ENCODE data around the gene NEK10. TPM values are rescaled to one million over a fixed set of nuclear protein-coding genes. Genes with fewer than 3 reads are reported as not detected.
A peak's percentile ranks its signal among the peaks of the same experiment; 100 is the strongest.

The NEK10 gene
- total and polyA plus RNA-seq, 2 of the 13 experiments (the other 11 are each of a cell fraction or from before 2014, with no cell fraction given): 2.8 to 14.2 TPM

DNA sequence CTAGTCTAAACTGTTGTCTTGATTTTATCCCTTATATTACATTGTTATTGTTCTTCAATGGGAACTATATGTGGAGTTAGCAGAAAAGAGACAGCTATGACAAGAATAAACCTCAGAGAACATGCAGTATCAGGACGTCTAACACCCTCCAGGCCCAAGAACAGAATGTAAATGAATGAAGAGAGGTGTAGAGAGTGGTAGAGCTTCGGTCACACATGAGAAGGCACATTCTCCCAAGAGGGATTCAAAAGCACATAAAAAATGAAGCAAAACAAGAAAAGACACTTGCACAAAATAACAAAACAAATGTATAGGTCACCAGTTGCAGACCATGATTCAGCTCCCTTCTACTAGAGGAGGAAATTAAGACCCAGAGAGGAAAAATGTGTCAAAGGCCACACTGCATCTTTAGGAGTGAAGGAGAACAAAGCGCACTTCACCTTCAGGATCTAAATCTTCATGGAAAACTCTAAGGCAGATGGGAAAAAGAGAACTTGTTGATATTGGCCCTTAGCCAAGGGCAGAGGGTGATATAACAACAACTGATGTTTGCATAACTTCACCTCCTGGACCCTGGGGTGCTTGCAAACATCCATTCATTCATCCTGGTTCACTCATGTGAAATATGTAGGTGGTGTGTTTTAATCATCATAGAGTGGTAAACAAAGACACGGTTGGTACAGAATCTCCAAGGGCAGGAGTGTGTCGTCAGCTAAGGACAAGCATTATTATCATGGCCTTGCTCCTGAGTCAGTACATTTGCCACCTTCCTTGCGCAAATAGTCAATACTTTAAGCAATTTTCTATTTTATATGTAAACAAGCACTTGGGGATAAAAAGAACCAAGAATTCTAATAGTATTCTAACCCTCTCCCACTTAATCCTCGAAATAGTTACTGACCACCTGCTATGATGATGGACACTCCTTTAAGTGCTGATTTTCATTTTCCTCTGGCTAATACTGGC lies 8.8 kb downstream of the NEK10 start (continued):
- TF ChIP-seq MAFF (IDR thresholded peaks at IDR 0.05; ENCODE audit: low read depth, low read length): peak; percentile 71
- TF ChIP-seq MAFG (CRISPR knock-in tag; IDR thresholded peaks at IDR 0.05): no peak
- no peak for TF ChIP-seq ZNF292 (CRISPR knock-in tag; IDR thresholded peaks at IDR 0.05; ENCODE audit: borderline replicate concordance, low read depth)
- TF ChIP-seq ISL2 (CRISPR knock-in tag; IDR thresholded peaks at IDR 0.05): peak; percentile 99
- peak; percentile 96 for TF ChIP-seq SMAD3 (CRISPR knock-in tag; IDR thresholded peaks at IDR 0.05)
- no peak for TF ChIP-seq ZNF343 (CRISPR knock-in tag; IDR thresholded peaks at IDR 0.05)
- peak; percentile 99 for TF ChIP-seq MIXL1 (CRISPR knock-in tag; IDR thresholded peaks at IDR 0.05)
- TF ChIP-seq, protein P1, sequence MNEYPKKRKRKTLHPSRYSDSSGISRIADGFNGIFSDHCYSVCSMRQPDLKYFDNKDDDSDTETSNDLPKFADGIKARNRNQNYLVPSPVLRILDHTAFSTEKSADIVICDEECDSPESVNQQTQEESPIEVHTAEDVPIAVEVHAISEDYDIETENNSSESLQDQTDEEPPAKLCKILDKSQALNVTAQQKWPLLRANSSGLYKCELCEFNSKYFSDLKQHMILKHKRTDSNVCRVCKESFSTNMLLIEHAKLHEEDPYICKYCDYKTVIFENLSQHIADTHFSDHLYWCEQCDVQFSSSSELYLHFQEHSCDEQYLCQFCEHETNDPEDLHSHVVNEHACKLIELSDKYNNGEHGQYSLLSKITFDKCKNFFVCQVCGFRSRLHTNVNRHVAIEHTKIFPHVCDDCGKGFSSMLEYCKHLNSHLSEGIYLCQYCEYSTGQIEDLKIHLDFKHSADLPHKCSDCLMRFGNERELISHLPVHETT (CRISPR knock-in tag; conservative IDR thresholded peaks at IDR 0.05): peak; percentile 54; the same call in 1 of the 2 replicates
- TF ChIP-seq, protein P2, sequence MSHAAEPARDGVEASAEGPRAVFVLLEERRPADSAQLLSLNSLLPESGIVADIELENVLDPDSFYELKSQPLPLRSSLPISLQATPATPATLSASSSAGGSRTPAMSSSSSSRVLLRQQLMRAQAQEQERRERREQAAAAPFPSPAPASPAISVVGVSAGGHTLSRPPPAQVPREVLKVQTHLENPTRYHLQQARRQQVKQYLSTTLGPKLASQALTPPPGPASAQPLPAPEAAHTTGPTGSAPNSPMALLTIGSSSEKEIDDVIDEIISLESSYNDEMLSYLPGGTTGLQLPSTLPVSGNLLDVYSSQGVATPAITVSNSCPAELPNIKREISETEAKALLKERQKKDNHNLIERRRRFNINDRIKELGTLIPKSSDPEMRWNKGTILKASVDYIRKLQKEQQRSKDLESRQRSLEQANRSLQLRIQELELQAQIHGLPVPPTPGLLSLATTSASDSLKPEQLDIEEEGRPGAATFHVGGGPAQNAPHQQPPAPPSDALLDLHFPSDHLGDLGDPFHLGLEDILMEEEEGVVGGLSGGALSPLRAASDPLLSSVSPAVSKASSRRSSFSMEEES (CRISPR knock-in tag; IDR thresholded peaks at IDR 0.05): peak; percentile 92
- TF ChIP-seq ZIK1 (CRISPR knock-in tag; IDR thresholded peaks at IDR 0.05; ENCODE audit: borderline replicate concordance, low read depth): no peak
- TF ChIP-seq, protein P3, sequence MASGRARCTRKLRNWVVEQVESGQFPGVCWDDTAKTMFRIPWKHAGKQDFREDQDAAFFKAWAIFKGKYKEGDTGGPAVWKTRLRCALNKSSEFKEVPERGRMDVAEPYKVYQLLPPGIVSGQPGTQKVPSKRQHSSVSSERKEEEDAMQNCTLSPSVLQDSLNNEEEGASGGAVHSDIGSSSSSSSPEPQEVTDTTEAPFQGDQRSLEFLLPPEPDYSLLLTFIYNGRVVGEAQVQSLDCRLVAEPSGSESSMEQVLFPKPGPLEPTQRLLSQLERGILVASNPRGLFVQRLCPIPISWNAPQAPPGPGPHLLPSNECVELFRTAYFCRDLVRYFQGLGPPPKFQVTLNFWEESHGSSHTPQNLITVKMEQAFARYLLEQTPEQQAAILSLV (CRISPR knock-in tag; IDR thresholded peaks at IDR 0.05; ENCODE audit: borderline replicate concordance): peak; percentile 60; the same call in 1 of the 2 replicates
- TF ChIP-seq, protein P4, sequence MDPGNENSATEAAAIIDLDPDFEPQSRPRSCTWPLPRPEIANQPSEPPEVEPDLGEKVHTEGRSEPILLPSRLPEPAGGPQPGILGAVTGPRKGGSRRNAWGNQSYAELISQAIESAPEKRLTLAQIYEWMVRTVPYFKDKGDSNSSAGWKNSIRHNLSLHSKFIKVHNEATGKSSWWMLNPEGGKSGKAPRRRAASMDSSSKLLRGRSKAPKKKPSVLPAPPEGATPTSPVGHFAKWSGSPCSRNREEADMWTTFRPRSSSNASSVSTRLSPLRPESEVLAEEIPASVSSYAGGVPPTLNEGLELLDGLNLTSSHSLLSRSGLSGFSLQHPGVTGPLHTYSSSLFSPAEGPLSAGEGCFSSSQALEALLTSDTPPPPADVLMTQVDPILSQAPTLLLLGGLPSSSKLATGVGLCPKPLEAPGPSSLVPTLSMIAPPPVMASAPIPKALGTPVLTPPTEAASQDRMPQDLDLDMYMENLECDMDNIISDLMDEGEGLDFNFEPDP (CRISPR knock-in tag; conservative IDR thresholded peaks at IDR 0.05): 0 out of 2 replicates have a peak, but pooled peaks have one; percentile 55
- peak; percentile 73; the same call in 1 of the 2 replicates for TF ChIP-seq FOSL1 (CRISPR knock-in tag; IDR thresholded peaks at IDR 0.05; ENCODE audit: borderline replicate concordance)
- no peak for TF ChIP-seq MYNN (CRISPR knock-in tag; IDR thresholded peaks at IDR 0.05; ENCODE audit: low read depth)
- peak; percentile 85; the same call in 1 of the 2 replicates for TF ChIP-seq DNMT3B (CRISPR knock-in tag; conservative IDR thresholded peaks at IDR 0.05)
- no peak for TF ChIP-seq PAWR (CRISPR knock-in tag; IDR thresholded peaks at IDR 0.05; ENCODE audit: borderline replicate concordance)

Data from HepG2 (cell line).